Panc1 (cell line): ENCODE measurements around the gene LIME1.

ENCODE experiments used
- POLR2AphosphoS5 ChIP-seq: IDR thresholded peaks from 2 replicates; pipeline ENCODE4 v1.6.1; 2012; ENCODE audit warnings: mild to moderate bottlenecking, low read depth, low read length, moderate library complexity
- SIN3A ChIP-seq: IDR thresholded peaks from 2 replicates; pipeline ENCODE4 v1.6.1; 2012; ENCODE audit warnings: low read depth, mild to moderate bottlenecking, low read length, moderate library complexity, borderline replicate concordance; ENCODE audit not compliant: insufficient read depth
- TCF7L2 ChIP-seq: IDR thresholded peaks from 2 replicates; pipeline ENCODE4 v1.6.1; 2011; ENCODE audit warnings: mild to moderate bottlenecking, low read depth, low read length, inconsistent platforms
- TF ChIP-seq, protein P1 (sequence below): fragments of 450-650 bp; IDR thresholded peaks from 2 replicates; pipeline ENCODE4 v1.5.1; 2017; ENCODE audit warnings: mild to moderate bottlenecking
- TF ChIP-seq, protein P2 (sequence below), 2 experiments: IDR thresholded peaks; 2 replicates each; pipeline ENCODE4 v1.6.1; 2011 to 2012; ENCODE audit warnings: low read depth in 2 of 2, control low read depth in 1 of 2, low read length in 1 of 2, mild to moderate bottlenecking in 1 of 2, moderate library complexity in 1 of 2; ENCODE audit not compliant: insufficient read depth in 1 of 2

DNA sequence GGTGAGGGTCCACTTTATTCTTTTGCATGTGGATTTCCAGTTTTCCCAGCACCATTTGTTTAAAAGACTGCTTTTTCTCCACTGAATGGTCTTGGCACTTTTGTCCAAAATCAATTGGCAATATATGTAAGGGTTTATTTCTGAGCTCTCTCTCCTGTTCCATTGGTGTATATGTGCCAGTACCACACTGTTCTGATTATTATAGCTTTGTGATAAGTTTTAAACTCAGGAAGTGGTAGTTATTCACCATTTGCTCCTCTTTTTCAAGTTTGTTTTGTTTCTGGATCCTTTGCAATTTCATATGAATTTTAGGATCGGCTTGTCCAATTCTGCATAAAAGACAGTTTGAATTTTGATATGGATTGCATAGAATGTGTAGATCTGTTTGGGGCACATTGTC lies 24.3 kb upstream of the LIME1 start:
- TF ChIP-seq, protein P1, sequence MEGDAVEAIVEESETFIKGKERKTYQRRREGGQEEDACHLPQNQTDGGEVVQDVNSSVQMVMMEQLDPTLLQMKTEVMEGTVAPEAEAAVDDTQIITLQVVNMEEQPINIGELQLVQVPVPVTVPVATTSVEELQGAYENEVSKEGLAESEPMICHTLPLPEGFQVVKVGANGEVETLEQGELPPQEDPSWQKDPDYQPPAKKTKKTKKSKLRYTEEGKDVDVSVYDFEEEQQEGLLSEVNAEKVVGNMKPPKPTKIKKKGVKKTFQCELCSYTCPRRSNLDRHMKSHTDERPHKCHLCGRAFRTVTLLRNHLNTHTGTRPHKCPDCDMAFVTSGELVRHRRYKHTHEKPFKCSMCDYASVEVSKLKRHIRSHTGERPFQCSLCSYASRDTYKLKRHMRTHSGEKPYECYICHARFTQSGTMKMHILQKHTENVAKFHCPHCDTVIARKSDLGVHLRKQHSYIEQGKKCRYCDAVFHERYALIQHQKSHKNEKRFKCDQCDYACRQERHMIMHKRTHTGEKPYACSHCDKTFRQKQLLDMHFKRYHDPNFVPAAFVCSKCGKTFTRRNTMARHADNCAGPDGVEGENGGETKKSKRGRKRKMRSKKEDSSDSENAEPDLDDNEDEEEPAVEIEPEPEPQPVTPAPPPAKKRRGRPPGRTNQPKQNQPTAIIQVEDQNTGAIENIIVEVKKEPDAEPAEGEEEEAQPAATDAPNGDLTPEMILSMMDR = no peak
- TF ChIP-seq, protein P2, sequence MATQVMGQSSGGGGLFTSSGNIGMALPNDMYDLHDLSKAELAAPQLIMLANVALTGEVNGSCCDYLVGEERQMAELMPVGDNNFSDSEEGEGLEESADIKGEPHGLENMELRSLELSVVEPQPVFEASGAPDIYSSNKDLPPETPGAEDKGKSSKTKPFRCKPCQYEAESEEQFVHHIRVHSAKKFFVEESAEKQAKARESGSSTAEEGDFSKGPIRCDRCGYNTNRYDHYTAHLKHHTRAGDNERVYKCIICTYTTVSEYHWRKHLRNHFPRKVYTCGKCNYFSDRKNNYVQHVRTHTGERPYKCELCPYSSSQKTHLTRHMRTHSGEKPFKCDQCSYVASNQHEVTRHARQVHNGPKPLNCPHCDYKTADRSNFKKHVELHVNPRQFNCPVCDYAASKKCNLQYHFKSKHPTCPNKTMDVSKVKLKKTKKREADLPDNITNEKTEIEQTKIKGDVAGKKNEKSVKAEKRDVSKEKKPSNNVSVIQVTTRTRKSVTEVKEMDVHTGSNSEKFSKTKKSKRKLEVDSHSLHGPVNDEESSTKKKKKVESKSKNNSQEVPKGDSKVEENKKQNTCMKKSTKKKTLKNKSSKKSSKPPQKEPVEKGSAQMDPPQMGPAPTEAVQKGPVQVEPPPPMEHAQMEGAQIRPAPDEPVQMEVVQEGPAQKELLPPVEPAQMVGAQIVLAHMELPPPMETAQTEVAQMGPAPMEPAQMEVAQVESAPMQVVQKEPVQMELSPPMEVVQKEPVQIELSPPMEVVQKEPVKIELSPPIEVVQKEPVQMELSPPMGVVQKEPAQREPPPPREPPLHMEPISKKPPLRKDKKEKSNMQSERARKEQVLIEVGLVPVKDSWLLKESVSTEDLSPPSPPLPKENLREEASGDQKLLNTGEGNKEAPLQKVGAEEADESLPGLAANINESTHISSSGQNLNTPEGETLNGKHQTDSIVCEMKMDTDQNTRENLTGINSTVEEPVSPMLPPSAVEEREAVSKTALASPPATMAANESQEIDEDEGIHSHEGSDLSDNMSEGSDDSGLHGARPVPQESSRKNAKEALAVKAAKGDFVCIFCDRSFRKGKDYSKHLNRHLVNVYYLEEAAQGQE (IDR thresholded peaks at IDR 0.05; ENCODE audit: insufficient read depth in 1 of 2, low read depth in 2 of 2, low read length in 1 of 2) = no peak
- TF ChIP-seq POLR2AphosphoS5 (no peak), SIN3A (no peak), TCF7L2 (no peak)
